RWPE1 (cell line): ENCODE measurements around the gene KAZN.

Source experiments
- CTCF ChIA-PET: fragments of 350-600 bp; sonication (Branson Sonifier 250); formaldehyde crosslinking; extraction: SDS; loops from one replicate; lab custom pipeline; 2021; lab: Yijun Ruan, JAX
- POLR2A ChIA-PET: fragments of 400-600 bp; formaldehyde crosslinking; extraction: SDS; loops from one replicate; lab custom pipeline; 2020; ENCODE audit warnings: antibody characterized with exemption; ENCODE audit not compliant: low non-redundant PET; lab: Yijun Ruan, JAX
- DNase-seq: peaks from one replicate; pipeline ENCODE4 v3.0.0; 2012; ENCODE audit warnings: low spot score
- H3K27ac ChIP-seq: fragments of 450-650 bp; 2 replicates; pipeline ENCODE4 v1.5.1; 2017
- CTCF ChIP-seq: fragments of 450-650 bp; conservative IDR thresholded peaks from 2 replicates; pipeline ENCODE4 v1.5.1; 2017; ENCODE audit warnings: low read depth, mild to moderate bottlenecking

The KAZN gene

GRCh38 chr1:14759042-14759818 lies 160.7 kb downstream of the KAZN start:
- ChIA-PET CTCF (interaction anchor here (0.6 to 0.8 kb wide), 3 partner anchors 17 to 268 kb away, joined by 3 to 4 read pairs (median 3); no protein-coding TSS in a partner anchor), POLR2A (no interaction called here)
- TF ChIP-seq CTCF, result no peak
- no peak overlapping the region for H3K27ac ChIP-seq
- DNase-seq, result no peak

GRCh38 chr1:14759843-14760242 lies 161.4 kb downstream of the KAZN start:
- POLR2A ChIA-PET, result no interaction called here
- no peak for TF ChIP-seq CTCF
- no peak for DNase-seq
- H3K27ac ChIP-seq, result no peak overlapping the region
- CTCF ChIA-PET, result interaction anchor here (0.8 kb wide), 1 partner anchor 45 kb away, joined by 3 read pairs; no protein-coding TSS in a partner anchor

GRCh38 chr1:14760780-14761179 lies 162.3 kb downstream of the KAZN start:
- CTCF ChIA-PET, result no interaction called here
- no peak overlapping the region for H3K27ac ChIP-seq
- POLR2A ChIA-PET, result no interaction called here
- TF ChIP-seq CTCF, result no peak
- no peak for DNase-seq

- no peak overlapping the region for H3K27ac ChIP-seq
- TF ChIP-seq CTCF, result no peak
- DNase-seq, result no peak
- ChIA-PET CTCF (no interaction called here), POLR2A (no interaction called here)
Measured at GRCh38 chr1:14761291-14762153, 163.0 kb downstream of the KAZN start.

GRCh38 chr1:14763977-14764376 lies 165.5 kb downstream of the KAZN start:
- POLR2A ChIA-PET, result no interaction called here
- no peak for TF ChIP-seq CTCF
- no peak overlapping the region for H3K27ac ChIP-seq
- CTCF ChIA-PET, result interaction anchor here (0.5 to 0.6 kb wide), 2 partner anchors 23 to 183 kb away, joined by 3 to 5 read pairs; no protein-coding TSS in a partner anchor
- DNase-seq, result no peak

GRCh38 chr1:14765773-14766172 lies 167.3 kb downstream of the KAZN start:
- ChIA-PET CTCF (interaction anchor here (1.2 kb wide), 1 partner anchor 28 kb away, joined by 3 read pairs; no protein-coding TSS in a partner anchor), POLR2A (no interaction called here)
- DNase-seq, result peak; percentile 34
- no peak for TF ChIP-seq CTCF
- peak overlapping the region; percentile 41 for H3K27ac ChIP-seq
